OCI-M1 (cell line): ENCODE measurements around the gene SLC1A2.
A peak's percentile ranks its signal among the peaks of the same experiment; 100 is the strongest.

Experiments used
- DNase-seq: peaks from one replicate; lab custom pipeline; 2025; lab: John Stamatoyannopoulos, UW

The SLC1A2 gene

DNA sequence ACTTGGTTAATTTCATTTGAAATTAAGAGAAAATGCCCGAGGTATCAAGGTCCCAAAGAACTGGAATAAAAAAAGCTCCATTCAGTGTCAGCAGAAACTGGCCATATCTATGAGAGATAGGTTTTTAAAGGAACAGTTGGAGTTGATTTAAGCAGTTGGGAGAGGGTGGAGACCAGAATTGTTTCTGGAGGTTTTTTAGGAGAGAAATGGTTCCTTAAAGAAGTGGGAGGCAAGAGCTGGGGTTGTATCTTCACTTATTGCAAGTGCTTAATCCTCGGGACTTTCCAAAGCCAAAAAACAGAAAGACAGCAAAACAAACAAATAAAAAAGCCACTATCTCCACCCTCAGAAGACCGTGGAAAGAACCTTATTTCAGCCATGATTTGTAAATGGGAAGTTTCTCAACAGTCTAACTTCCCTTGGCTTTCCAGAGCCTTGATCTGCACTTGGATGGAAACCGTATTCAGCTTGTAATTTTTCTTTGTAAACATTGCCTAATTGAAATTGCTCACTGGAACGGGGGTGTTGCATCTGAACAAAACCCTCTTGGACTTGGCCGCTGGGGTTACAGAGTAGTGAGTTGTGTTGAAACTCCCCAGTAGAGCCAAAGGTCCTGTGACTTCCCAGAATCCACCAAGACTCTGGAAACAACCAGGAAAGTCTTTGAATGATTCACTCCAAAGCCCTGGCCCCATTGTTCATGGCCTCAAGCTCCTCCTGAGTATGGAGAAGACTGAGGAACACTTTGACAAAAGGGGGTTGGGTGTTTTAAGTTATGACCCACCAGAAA is 115.6 kb downstream of the SLC1A2 start:
- no peak for DNase-seq

DNA sequence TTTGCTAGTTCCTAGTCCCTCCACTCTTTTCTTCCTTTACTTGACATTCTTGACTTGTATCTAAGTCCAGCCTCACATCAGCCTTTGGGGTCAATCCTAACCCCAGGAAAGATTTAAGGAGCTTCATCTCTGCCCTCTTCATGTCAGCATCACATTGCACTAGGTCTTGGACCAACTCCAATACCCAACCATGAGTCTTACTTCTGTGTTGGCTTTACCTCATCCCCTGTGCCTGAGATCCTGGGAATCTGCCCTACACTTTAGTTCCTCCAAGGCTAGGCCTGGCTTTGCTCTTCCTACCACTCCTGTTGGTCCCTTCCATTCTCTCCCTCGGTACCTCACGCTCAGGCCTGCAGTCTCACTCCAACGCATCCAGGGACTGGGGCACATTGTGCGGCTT is 117.0 kb downstream of the SLC1A2 start:
- no peak for DNase-seq

GRCh38 chr11:35298369-35298768 is 121.0 kb downstream of the SLC1A2 start:
- no peak for DNase-seq

- DNase-seq, result no peak
These were observed 123.6 kb downstream of the SLC1A2 start for GRCh38 chr11:35295751-35296150.

DNA sequence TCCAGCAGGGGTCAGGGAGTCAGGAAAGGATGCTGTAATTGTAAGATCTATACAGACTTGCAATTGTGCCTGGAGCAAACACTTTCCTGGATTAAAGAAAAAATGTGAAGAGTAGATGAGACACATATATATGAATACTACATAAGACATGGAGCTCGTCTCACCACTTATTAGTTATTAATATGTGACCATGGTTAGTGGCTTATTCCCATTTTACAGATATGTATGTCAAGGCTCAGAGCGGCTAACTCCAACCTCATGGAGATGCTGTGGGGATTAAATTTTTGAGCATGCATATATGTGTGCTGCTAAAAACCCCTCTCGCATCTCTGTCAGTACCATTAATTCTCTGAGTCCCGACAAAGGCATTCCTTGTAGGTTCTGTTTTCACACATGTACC is 125.7 kb downstream of the SLC1A2 start:
- DNase-seq, result no peak

GRCh38 chr11:35293035-35293434 is 126.3 kb downstream of the SLC1A2 start:
- no peak for DNase-seq

DNA sequence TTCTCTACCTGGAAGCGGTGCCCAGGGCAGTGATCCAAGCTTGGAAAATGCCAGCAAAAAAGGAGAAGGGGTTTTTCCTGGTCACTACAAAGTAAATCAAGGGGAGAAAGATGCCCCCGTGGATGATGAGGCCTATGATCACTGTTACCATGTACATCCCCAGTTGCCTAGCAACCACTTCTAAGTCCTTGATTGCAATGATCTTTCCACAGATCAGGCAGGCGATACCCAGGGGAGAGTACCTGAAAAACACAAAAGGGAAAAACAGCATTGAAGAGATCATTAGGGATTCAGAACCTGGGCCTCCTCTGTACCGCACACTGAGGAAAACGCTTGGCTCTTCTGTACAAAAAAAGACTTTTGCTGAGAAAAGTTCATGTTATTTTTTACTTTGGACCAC is 127.1 kb downstream of the SLC1A2 start:
- no peak for DNase-seq

DNA sequence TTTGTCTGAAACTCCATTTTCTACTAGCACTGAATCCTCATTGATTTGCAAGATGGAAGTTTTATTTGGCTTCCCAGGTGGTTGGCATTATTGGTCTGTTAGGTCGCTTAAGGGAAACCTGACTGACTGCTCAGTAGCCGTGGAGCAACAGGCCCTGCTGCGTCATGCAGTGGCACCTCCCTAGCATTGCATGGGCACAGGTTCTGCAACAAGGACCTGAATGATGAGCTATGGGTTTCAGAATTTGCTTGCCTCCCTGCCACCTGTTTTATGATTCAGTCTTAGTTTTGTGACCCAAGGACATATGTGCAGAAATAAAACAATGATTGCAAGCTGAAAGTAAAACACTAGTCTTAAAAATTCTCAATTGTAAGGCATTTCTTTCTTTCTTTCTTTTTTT is 128.5 kb downstream of the SLC1A2 start:
- DNase-seq, result no peak

DNA sequence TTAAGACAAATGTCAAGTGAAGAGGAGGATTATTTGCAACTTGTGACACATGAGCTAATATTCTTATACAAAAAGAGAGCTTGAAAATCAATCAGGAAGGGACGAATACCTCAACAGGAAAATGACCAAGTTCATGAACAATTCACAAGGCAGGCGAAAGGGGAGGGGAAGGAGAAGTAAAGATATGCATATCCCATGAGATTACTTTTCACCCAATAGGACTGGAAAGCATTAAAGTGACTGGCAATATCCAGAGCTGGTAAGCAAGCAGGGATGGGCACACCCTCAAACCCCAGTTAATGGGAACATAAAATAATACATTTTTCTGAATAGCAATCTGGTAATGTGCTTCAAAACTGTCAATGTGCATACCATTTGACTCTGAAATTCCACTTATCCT is 129.5 kb downstream of the SLC1A2 start:
- no peak for DNase-seq

- DNase-seq, result no peak
These were observed 130.4 kb downstream of the SLC1A2 start for GRCh38 chr11:35288817-35289541.

- no peak for DNase-seq
These were observed 131.0 kb downstream of the SLC1A2 start for GRCh38 chr11:35288309-35288708.

DNA sequence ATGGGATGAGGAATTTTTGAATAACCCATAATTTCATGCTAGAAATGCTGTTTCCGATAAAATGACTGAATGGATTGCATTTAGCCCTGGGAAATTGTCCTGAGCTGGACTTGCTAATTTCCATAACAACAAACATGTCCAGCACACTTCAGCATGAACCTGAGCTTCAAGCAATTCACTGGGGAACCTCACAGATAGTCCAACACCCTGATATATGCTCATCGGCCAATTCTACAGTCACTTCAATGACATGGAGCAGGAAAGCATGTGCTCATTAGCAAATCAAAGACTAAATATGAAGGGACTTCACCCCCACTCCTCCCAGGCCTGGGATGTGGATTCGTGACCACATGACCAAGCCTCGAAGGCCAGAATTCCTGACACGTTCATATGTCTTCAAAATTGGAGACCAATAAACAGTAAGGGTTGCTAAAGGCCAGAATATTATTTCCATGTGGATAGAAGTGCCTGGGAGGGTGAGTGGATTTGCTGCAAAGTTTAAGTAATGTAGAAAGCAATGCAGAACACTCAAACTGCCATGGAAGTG is 131.9 kb downstream of the SLC1A2 start:
- DNase-seq, result no peak

GRCh38 chr11:35286126-35286525 is 133.2 kb downstream of the SLC1A2 start:
- no peak for DNase-seq

GRCh38 chr11:35285471-35285870 is 133.9 kb downstream of the SLC1A2 start:
- no peak for DNase-seq

- peak; percentile 26 for DNase-seq
These were observed 137.0 kb downstream of the SLC1A2 start for GRCh38 chr11:35282221-35282882.

GRCh38 chr11:35281169-35281688 is 138.1 kb downstream of the SLC1A2 start:
- DNase-seq, result no peak

DNA sequence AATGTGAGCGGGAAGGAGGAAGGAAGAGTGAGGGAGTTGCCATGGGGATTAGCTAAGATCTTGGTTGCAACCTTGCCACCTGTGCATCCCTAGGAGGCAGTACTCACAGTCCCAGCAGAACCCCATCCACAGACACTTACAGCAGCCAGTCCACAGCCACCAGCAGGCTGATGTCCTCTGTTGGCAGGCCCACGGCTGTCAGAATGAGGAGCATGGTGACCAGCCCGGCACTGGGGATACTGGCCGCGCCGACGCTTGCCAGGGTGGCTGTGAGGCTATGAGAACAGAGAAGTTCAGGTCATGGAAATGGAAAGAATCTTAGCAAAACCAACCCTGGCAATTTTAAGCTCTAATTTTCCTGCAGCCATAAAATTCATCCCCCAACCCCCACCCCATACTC is 138.6 kb downstream of the SLC1A2 start:
- DNase-seq, result no peak

DNA sequence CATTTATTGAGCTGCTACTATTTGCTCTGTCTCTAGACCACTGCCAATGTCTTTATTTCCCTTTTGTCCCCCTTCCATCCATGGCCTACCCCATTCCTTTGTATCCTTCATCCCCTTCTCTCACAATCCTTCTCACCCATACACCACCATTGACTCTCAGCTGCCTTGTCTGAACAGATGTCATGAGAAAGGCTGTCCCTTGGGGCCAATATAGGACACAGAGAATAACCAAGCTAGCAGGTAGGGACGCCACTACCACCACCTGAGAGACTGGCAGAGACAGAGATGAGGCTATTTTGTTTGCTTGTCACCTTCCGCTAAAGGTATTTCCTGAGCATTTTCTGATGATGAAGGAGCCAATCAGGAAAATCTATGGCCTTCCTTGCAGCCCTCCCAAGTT is 141.5 kb downstream of the SLC1A2 start:
- no peak for DNase-seq

DNA sequence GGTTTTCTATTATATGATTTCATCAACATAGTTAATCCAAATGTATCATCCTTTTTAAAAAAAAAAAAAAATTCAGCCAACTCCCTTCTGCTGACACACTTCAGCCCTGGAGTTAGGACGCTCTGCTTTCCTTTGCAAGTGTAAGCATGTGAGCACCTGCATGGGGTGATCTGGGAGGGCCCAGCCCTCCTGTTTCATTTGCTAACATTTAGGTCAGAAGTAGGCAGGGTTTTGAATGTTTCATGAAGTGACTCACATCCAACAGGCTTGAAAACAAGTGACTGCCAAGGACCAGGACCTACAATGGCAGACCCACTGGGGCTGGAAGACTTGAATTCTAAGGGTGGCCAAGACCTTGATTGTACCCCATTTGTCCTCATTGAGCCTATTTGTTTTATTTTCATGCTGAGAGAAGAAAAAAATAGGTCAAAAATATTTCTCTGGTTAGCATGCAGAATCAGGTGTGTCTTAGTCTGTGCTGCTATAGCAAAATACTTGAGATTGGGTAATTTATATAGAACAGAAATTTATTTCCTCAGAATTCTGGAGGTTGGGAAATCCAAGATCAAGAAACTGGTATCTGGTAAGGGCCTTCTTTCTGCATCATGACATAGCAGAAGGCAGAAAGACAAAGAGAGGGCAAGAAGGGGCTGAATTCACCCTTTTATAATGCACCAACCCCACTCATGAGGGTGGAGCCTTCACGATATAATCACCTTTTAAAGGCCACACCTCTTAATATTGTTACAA is 142.8 kb downstream of the SLC1A2 start:
- no peak for DNase-seq

DNA sequence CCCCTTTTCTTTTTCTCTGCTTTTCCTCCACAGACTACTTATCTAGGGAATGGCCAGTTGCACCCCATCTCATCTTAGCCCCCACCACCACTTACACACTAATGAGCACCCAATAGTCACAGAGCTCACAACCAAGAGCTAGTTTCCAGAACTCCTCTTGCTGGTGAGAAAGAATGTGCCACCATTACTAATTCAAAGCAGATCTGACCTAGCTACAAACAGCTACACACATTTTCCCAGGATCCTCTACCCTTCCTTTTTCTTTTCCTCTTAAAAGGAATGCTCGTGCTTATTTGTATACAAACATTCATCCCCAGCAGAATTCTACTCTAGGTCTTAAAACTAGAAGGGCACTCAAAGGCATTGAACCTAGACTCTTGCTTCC is 143.6 kb downstream of the SLC1A2 start:
- no peak for DNase-seq

DNA sequence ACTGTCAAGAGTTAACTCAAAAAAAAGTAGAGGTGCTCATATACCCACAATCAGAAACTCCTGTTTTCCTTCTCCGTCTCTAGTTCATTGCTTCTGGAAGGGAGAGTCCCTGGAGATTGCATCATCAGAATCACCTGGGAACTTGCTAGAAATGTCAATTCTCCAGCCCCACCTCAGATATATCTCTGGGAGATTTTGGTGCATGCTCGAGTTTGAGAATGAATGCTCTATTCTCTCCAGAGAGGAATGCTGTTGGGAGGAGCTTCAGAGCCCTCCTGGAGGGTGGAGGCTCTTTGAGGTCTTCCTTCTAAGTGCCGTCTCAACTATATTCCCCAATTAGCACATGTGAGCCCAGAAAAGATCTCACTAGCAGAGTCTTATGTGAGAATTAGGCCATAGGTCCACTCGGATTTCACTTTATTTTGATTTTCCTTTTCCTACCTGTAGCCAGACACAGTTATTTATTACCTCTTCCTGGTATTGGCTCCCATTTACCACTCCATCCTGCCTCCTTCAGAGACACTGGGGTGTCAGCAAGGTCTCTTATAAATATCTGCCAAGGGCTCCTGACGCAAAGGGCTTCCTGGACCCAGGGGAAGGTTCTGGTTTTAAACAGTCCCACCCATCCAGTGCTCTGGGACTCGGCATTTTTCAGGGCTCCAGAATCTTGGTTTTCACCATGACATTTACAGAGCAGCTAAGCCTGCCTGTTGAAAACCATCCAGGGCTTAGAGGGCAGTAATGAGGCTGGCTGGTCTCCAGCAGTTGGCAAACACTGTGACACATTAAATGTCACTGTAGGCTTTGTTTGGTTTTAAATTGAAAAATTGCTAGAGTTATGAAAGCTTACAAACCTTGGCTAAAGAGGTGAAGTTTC is 144.2 kb downstream of the SLC1A2 start:
- DNase-seq, result no peak
